GM18858 (cell line): ENCODE data around the gene ANGPT4.
"Not testable (repeated sequence)": the region's sequence is repeated elsewhere in the genome, so short reads cannot be mapped to it uniquely, and the experiment has no call there.

ENCODE experiments used
- ATAC-seq: cut with Tn5 transposase; IDR thresholded peaks from one replicate; pipeline ENCODE4 v1.9.1; 2021; ENCODE audit not compliant: unreplicated experiment

ANGPT4 gene

GRCh38 chr20:877814-878213 is 38.3 kb downstream of the ANGPT4 start:
- no peak for ATAC-seq

GRCh38 chr20:875115-875514 is 41.0 kb downstream of the ANGPT4 start:
- ATAC-seq: no peak

GRCh38 chr20:873875-874607 is 42.1 kb downstream of the ANGPT4 start:
- no peak for ATAC-seq

- ATAC-seq: no peak
Measured at GRCh38 chr20:872855-873520, 43.1 kb downstream of the ANGPT4 start.

- no peak for ATAC-seq
Measured at GRCh38 chr20:871948-872347, 44.2 kb downstream of the ANGPT4 start.

GRCh38 chr20:871436-871835 is 44.7 kb downstream of the ANGPT4 start:
- no peak for ATAC-seq

- no peak for ATAC-seq
Measured at GRCh38 chr20:870758-871157, 45.4 kb downstream of the ANGPT4 start.

GRCh38 chr20:869606-870005 is 46.5 kb downstream of the ANGPT4 start:
- no peak for ATAC-seq

- no peak for ATAC-seq
Measured at GRCh38 chr20:868279-868678, 47.9 kb downstream of the ANGPT4 start.

GRCh38 chr20:865440-865839 is 50.7 kb downstream of the ANGPT4 start:
- no peak for ATAC-seq

GRCh38 chr20:860891-861290 is 55.2 kb downstream of the ANGPT4 start:
- ATAC-seq: no peak

- no peak for ATAC-seq
Measured at GRCh38 chr20:859751-860231, 56.3 kb downstream of the ANGPT4 start.

- no peak for ATAC-seq
Measured at GRCh38 chr20:858011-858410, 58.1 kb downstream of the ANGPT4 start.

- ATAC-seq: no peak
Measured at GRCh38 chr20:856361-856775, 59.8 kb downstream of the ANGPT4 start.

- no peak for ATAC-seq
Measured at GRCh38 chr20:855466-856360, 60.4 kb downstream of the ANGPT4 start.

- ATAC-seq: no peak
Measured at GRCh38 chr20:854601-855000, 61.5 kb downstream of the ANGPT4 start.

- no peak for ATAC-seq
Measured at GRCh38 chr20:853406-853996, 62.6 kb downstream of the ANGPT4 start.

- not testable (repeated sequence) for ATAC-seq
Measured at GRCh38 chr20:848731-849130, 67.4 kb downstream of the ANGPT4 start.

- no peak for ATAC-seq
Measured at GRCh38 chr20:848193-848592, 67.9 kb downstream of the ANGPT4 start.

GRCh38 chr20:846894-847278 is 69.2 kb downstream of the ANGPT4 start:
- no peak for ATAC-seq
